SK-N-SH treated with all-trans-retinoic acid at 6 μM for 48 hours (cell line): ENCODE results near the gene SPNS3.

Source experiments
- ARNTL ChIP-seq: fragments of 450-650 bp; formaldehyde crosslinking; IDR thresholded peaks from 2 replicates; pipeline ENCODE4 v1.5.0; 2020; ENCODE audit warnings: low read depth, mild to moderate bottlenecking, moderate library complexity, borderline replicate concordance
- CREB5 ChIP-seq: fragments of 250-450 bp; sonication (Bioruptor Pico); IDR thresholded peaks from 2 replicates; pipeline ENCODE4 v1.5.1; 2020; ENCODE audit warnings: low read depth, mild to moderate bottlenecking, moderate library complexity
- CSRNP3 ChIP-seq: fragments of 250-450 bp; sonication (Bioruptor Pico); IDR thresholded peaks from 2 replicates; pipeline ENCODE4 v1.5.1; 2021; ENCODE audit warnings: mild to moderate bottlenecking, moderate library complexity
- OSR1 ChIP-seq: fragments of 250-450 bp; sonication (Bioruptor Pico); IDR thresholded peaks from 2 replicates; pipeline ENCODE4 v1.8.0; 2022; ENCODE audit warnings: moderate library complexity, mild to moderate bottlenecking, inconsistent platforms
- PATZ1 ChIP-seq: fragments of 250-450 bp; sonication (Bioruptor Pico); IDR thresholded peaks from 2 replicates; pipeline ENCODE4 v1.8.0; 2020; ENCODE audit warnings: mild to moderate bottlenecking, moderate library complexity, borderline replicate concordance
- PPARA ChIP-seq: fragments of 250-450 bp; sonication (Bioruptor Pico); IDR thresholded peaks from 2 replicates; pipeline ENCODE4 v1.5.0; 2020; ENCODE audit warnings: mild to moderate bottlenecking, borderline replicate concordance
- RARB ChIP-seq: fragments of 250-450 bp; sonication (Bioruptor Pico); IDR thresholded peaks from 2 replicates; pipeline ENCODE4 v1.8.0; 2021; ENCODE audit warnings: mild to moderate bottlenecking, moderate library complexity
- ZFP3 ChIP-seq: fragments of 250-450 bp; sonication (Bioruptor Pico); IDR thresholded peaks from 2 replicates; pipeline ENCODE4 v1.5.0; 2020; ENCODE audit warnings: mild to moderate bottlenecking, moderate library complexity

- no peak for TF ChIP-seq ZFP3 (CRISPR knock-in tag)
- no peak for TF ChIP-seq CREB5
- TF ChIP-seq RARB (CRISPR knock-in tag): no peak
- no peak for TF ChIP-seq PATZ1 (CRISPR knock-in tag)
- no peak for TF ChIP-seq CSRNP3 (CRISPR knock-in tag)
- no peak for TF ChIP-seq OSR1
- TF ChIP-seq PPARA (CRISPR knock-in tag): no peak
- TF ChIP-seq ARNTL: no peak
Observed at GRCh38 chr17:4536259-4536741, 102.6 kb downstream of the SPNS3 start.
